Nephron (organoid): ENCODE measurements around the gene LRP8.

ENCODE experiments used
- H3K27ac Mint-ChIP-seq, 3 experiments: 2 replicates each; pipeline ENCODE4 v1.8.0; 2020; ENCODE audit warnings: mixed read lengths in 3 of 3, mild to moderate bottlenecking in 2 of 3, moderate library complexity in 1 of 3
- H3K27me3 Mint-ChIP-seq: 2 replicates; pipeline ENCODE4 v1.8.0; 2021; ENCODE audit warnings: low read depth, mild to moderate bottlenecking, moderate library complexity, mixed read lengths
- H3K36me3 Mint-ChIP-seq: 2 replicates; pipeline ENCODE4 v1.8.0; 2020; ENCODE audit warnings: low read depth, mixed read lengths
- H3K4me1 Mint-ChIP-seq: 2 replicates; pipeline ENCODE4 v1.8.0; 2020; ENCODE audit warnings: mixed read lengths
- H3K4me3 Mint-ChIP-seq, 3 experiments: 2 replicates each; pipeline ENCODE4 v1.8.0; 2020; ENCODE audit warnings: mild to moderate bottlenecking in 3 of 3, mixed read lengths in 3 of 3, moderate library complexity in 2 of 3
- H3K9me3 Mint-ChIP-seq: 2 replicates; pipeline ENCODE4 v1.8.0; 2020; ENCODE audit warnings: mixed read lengths
- CTCF ChIP-seq, 3 experiments: fragments of 200-600 bp; sonication (generic); IDR thresholded peaks; one replicate each; pipeline ENCODE4 v1.5.0; 2021; ENCODE audit warnings: antibody characterized with exemption in 3 of 3; ENCODE audit not compliant: unreplicated experiment in 3 of 3

LRP8 gene

DNA sequence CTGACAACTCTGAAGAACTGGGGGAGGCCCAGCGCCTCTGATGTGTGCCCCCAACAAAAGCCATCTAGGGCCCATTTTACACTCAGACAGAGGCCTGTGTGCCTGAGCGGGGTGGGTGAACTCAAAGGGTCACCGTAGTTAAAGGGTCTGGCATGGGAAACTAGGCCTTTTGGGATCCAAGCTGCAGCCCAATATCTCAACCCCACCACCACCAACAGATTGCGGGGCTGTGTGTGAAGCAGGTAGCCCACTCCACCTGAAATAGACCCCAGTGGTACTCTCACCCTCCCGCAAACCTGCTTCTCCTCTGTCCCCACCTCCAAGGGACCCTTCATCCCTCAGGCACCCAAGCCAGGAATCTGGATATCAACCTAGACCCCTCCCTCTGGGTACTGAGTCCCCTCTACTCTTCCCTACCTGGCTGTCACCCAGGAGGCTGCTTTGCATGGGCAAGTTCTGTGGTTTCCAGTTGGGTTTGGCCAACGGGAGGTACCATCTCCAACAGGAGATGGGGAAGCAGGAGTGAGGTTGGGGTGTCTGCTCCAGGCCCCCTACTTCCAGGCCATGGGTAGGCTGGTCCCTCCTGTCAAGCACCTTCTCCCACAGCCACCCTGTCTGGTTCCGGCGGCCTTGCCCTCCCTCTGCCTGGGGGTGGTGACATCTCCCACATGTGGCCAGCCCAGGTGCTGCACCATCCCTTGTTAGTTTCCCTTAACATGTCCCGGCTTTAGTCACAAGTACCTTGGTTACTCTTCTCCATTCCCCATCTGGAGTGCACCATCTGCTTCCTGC is 35.2 kb upstream of the LRP8 start:
- no peaks in the 10 kb centered on the region for H3K4me1 Mint-ChIP-seq
- no peak overlapping the region for H3K27ac Mint-ChIP-seq
- H3K27me3 Mint-ChIP-seq: peaks cover 21% of the 10 kb centered on the region
- no peak for TF ChIP-seq CTCF (IDR thresholded peaks at IDR 0.05; ENCODE audit: unreplicated experiment in 3 of 3)
- H3K36me3 Mint-ChIP-seq: no peaks in the 10 kb centered on the region
- no peaks in the 10 kb centered on the region for H3K9me3 Mint-ChIP-seq
- no peak overlapping the region for H3K4me3 Mint-ChIP-seq

- H3K9me3 Mint-ChIP-seq: no peaks in the 10 kb centered on the region
- H3K4me3 Mint-ChIP-seq: no peak overlapping the region
- no peak for TF ChIP-seq CTCF (IDR thresholded peaks at IDR 0.05; ENCODE audit: unreplicated experiment in 3 of 3)
- H3K4me1 Mint-ChIP-seq: no peaks in the 10 kb centered on the region
- H3K27me3 Mint-ChIP-seq: peaks cover 21% of the 10 kb centered on the region
- H3K27ac Mint-ChIP-seq: no peak overlapping the region
- H3K36me3 Mint-ChIP-seq: no peaks in the 10 kb centered on the region
Measured at GRCh38 chr1:53362270-53362669, 34.4 kb upstream of the LRP8 start.

GRCh38 chr1:53361541-53361961 is 33.7 kb upstream of the LRP8 start:
- H3K4me3 Mint-ChIP-seq: no peak overlapping the region
- no peak for TF ChIP-seq CTCF (IDR thresholded peaks at IDR 0.05; ENCODE audit: unreplicated experiment in 3 of 3)
- no peaks in the 10 kb centered on the region for H3K36me3 Mint-ChIP-seq
- H3K27ac Mint-ChIP-seq: no peak overlapping the region
- H3K27me3 Mint-ChIP-seq: peaks cover 20% of the 10 kb centered on the region
- no peaks in the 10 kb centered on the region for H3K4me1 Mint-ChIP-seq
- H3K9me3 Mint-ChIP-seq: peaks cover 4% of the 10 kb centered on the region

DNA sequence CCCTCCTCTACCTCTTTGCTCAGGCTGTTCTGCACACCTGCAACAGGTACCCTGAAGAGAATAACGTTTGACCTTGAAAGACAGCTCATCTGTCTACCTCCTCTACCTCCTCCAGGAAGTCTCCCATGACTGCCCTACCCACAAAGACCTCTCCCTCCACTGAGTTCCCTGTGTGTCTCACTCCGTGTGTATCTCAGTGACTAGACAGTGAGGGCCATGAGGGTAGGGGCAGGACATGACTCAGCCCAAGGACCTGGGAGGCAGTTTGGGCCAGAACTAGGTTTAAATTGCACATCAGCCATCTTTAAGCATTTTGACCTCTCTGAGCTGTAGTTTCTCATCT is 32.0 kb upstream of the LRP8 start:
- H3K27me3 Mint-ChIP-seq: peaks cover 9% of the 10 kb centered on the region
- TF ChIP-seq CTCF (IDR thresholded peaks at IDR 0.05; ENCODE audit: unreplicated experiment in 3 of 3): no peak
- H3K36me3 Mint-ChIP-seq: no peaks in the 10 kb centered on the region
- H3K9me3 Mint-ChIP-seq: peaks cover 4% of the 10 kb centered on the region
- no peak overlapping the region for H3K4me3 Mint-ChIP-seq
- H3K4me1 Mint-ChIP-seq: no peaks in the 10 kb centered on the region
- H3K27ac Mint-ChIP-seq: no peak overlapping the region

DNA sequence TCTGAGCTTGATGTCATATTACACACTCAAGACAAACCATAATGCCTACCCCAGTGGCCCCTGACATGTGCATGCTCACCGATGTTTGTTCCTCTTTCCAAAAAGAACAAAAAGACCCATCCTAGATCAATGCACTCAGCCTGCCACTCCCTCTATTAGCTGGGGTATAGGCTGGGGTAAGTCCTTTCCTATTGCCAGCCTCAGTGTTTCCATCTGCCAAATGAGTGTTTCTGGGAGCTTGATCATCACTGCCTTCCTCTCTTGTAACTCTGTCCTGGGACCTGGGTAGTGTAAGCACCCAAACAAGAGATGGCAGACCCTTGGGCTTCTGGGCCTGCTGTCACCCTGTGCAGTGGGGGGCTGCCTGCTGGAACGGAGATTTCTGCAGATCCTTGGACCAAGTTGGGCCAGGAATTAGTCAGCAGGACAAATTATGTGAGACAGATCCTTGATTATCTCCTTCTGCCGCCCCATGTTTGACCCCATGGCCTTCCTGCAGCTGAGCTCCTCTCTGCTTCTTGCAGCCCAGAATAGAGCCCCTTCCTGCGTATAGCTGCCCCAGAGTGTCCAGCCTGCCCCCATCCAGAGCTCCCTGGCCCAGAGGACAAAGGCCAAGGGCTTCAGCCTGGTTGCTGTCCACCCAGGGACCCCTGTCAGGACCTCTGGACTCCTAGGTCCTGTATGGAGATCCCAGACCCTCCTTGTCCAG is 31.5 kb upstream of the LRP8 start:
- H3K36me3 Mint-ChIP-seq: no peaks in the 10 kb centered on the region
- H3K9me3 Mint-ChIP-seq: peaks cover 4% of the 10 kb centered on the region
- peaks cover 8% of the 10 kb centered on the region for H3K27me3 Mint-ChIP-seq
- no peak overlapping the region for H3K4me3 Mint-ChIP-seq
- H3K4me1 Mint-ChIP-seq: no peaks in the 10 kb centered on the region
- no peak overlapping the region for H3K27ac Mint-ChIP-seq
- TF ChIP-seq CTCF (IDR thresholded peaks at IDR 0.05; ENCODE audit: unreplicated experiment in 3 of 3): no peak

DNA sequence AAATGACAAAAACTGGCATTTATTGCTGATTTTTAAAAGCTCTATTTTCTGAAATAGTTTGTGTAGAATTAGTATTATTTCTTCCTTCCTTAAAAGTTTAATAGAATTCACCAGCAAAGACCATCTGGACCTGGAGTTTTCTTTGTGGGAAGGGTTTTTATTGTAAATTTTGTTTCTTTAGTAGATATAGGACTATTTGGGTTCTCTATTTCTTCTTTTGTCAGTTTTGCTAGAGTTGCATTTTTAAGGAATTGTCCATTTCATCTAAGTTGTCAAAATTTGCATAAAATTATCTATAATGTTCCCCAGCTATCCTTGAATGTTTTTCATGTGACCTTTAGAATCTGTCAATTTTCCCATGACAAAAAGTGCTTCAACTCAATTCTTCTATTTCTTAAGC is 28.8 kb upstream of the LRP8 start:
- Mint-ChIP-seq H3K27ac (no peak overlapping the region), H3K4me3 (no peak overlapping the region), H3K36me3 (no peaks in the 10 kb centered on the region), H3K27me3 (no peaks in the 10 kb centered on the region), H3K9me3 (peaks cover 6% of the 10 kb centered on the region), H3K4me1 (no peaks in the 10 kb centered on the region)
- no peak for TF ChIP-seq CTCF (IDR thresholded peaks at IDR 0.05; ENCODE audit: unreplicated experiment in 3 of 3)
